Liver (tissue), 9 donors: Measurements from ENCODE around the gene SRGAP3. TPM values are rescaled to one million over a fixed set of nuclear protein-coding genes. Genes with fewer than 3 reads are reported as not detected.

Experiments used
- DNase-seq: peaks from one replicate; pipeline ENCODE4 v3.0.0-alpha.2; 2017; ENCODE audit warnings: low spot score
- H3K27ac ChIP-seq, 2 donors: one replicate each; pipeline ENCODE4 v1.7.0; 2013; ENCODE audit warnings: inconsistent platforms in 2 of 2, low read length in 2 of 2, control low read depth in 1 of 2, low read depth in 1 of 2, mild to moderate bottlenecking in 1 of 2
- H3K27me3 ChIP-seq, 4 donors: one replicate each; pipeline versions ENCODE4 v1.6.1 to v1.7.0; 2013; ENCODE audit warnings: low read length in 3 of 4, inconsistent platforms in 1 of 4, mild to moderate bottlenecking in 1 of 4, moderate library complexity in 1 of 4; ENCODE audit not compliant: control insufficient read depth in 4 of 4, insufficient read depth in 4 of 4
- H3K36me3 ChIP-seq, 4 donors: one replicate each; pipeline versions ENCODE4 v1.6.1 to v1.7.0; 2013; ENCODE audit warnings: low read length in 3 of 4, mild to moderate bottlenecking in 3 of 4, low read depth in 1 of 4, moderate library complexity in 1 of 4; ENCODE audit not compliant: control insufficient read depth in 4 of 4, insufficient read depth in 3 of 4
- H3K4me1 ChIP-seq, 4 donors: one replicate each; pipeline versions ENCODE4 v1.6.1 to v1.7.0; 2013; ENCODE audit warnings: low read length in 3 of 4, mild to moderate bottlenecking in 3 of 4, moderate library complexity in 1 of 4; ENCODE audit not compliant: control insufficient read depth in 4 of 4, insufficient read depth in 4 of 4
- H3K4me3 ChIP-seq, 3 donors: one replicate each; pipeline versions ENCODE4 v1.6.1 to v1.7.0; 2013; ENCODE audit warnings: low read length in 3 of 3, control low read depth in 1 of 3, low read depth in 1 of 3, mild to moderate bottlenecking in 1 of 3
- H3K9ac ChIP-seq, 2 donors: one replicate each; pipeline ENCODE4 v1.7.0; 2013; ENCODE audit warnings: low read length in 2 of 2, mild to moderate bottlenecking in 2 of 2, moderate library complexity in 2 of 2, control low read depth in 1 of 2, low read depth in 1 of 2
- H3K9me3 ChIP-seq, 4 donors: one replicate each; pipeline versions ENCODE4 v1.6.1 to v1.7.0; 2013; ENCODE audit warnings: low read length in 3 of 4; ENCODE audit not compliant: control insufficient read depth in 4 of 4
- ATF3 ChIP-seq: IDR thresholded peaks from 2 replicates; pipeline ENCODE4 v1.6.1; 2016; ENCODE audit warnings: antibody characterized with exemption
- CTCF ChIP-seq: fragments of 150-350 bp; IDR thresholded peaks from 2 replicates; pipeline ENCODE4 v1.5.1; 2017; ENCODE audit warnings: improper control_type of control experiment, low read depth, low read length; ENCODE audit not compliant: missing input control
- EGR1 ChIP-seq, 2 donors: IDR thresholded peaks; 2 replicates each; pipeline ENCODE4 v1.6.1; 2016 to 2018; ENCODE audit warnings: antibody characterized with exemption in 2 of 2, low read depth in 2 of 2
- FOXA1 ChIP-seq: IDR thresholded peaks from 2 replicates; pipeline ENCODE4 v1.6.1; 2016; ENCODE audit warnings: antibody characterized with exemption
- GABPA ChIP-seq, 2 donors: IDR thresholded peaks in 1 of 2; conservative IDR thresholded peaks in 1 of 2; 2 replicates each; pipeline ENCODE4 v1.6.1; 2016; ENCODE audit warnings: antibody characterized with exemption in 2 of 2, mild to moderate bottlenecking in 1 of 2, moderate library complexity in 1 of 2
- HNF4A ChIP-seq, 2 donors: conservative IDR thresholded peaks; 2 replicates each; pipeline ENCODE4 v1.6.1; 2016; ENCODE audit warnings: antibody characterized with exemption in 2 of 2, mild to moderate bottlenecking in 2 of 2
- HNF4G ChIP-seq: IDR thresholded peaks from 2 replicates; pipeline ENCODE4 v1.6.1; 2016; ENCODE audit warnings: antibody characterized with exemption
- MAX ChIP-seq: IDR thresholded peaks from 2 replicates; pipeline ENCODE4 v1.6.1; 2016; ENCODE audit warnings: antibody characterized with exemption
- NR2F2 ChIP-seq: IDR thresholded peaks from 2 replicates; pipeline ENCODE4 v1.6.1; 2016; ENCODE audit warnings: antibody characterized with exemption
- RAD21 ChIP-seq, 2 donors: IDR thresholded peaks; 2 replicates each; pipeline ENCODE4 v1.6.1; 2016; ENCODE audit warnings: antibody characterized with exemption in 2 of 2, mild to moderate bottlenecking in 2 of 2
- REST ChIP-seq: IDR thresholded peaks from 2 replicates; pipeline ENCODE4 v1.6.1; 2016; ENCODE audit warnings: antibody characterized with exemption, mild to moderate bottlenecking
- SP1 ChIP-seq: IDR thresholded peaks from 2 replicates; pipeline ENCODE4 v1.6.1; 2018; ENCODE audit warnings: antibody characterized with exemption, mild to moderate bottlenecking
- TAF1 ChIP-seq: conservative IDR thresholded peaks from 2 replicates; pipeline ENCODE4 v1.6.1; 2016; ENCODE audit warnings: antibody characterized with exemption, mild to moderate bottlenecking
- ZBTB33 ChIP-seq: IDR thresholded peaks from 2 replicates; pipeline ENCODE4 v1.6.1; 2016; ENCODE audit warnings: antibody characterized with exemption
- WGBS: extraction: QIAGEN DNeasy Blood & Tissue Kit; methylation state at CpG from one replicate; pipeline ENCODE4 v1.1.7; 2013; 5-methylcytosine and 5-hydroxymethylcytosine counted together
- polyA plus RNA-seq, 2 donors: library from polyadenylated mRNA; stranded (reverse) in 1 of 2; unstranded in 1 of 2; fragments of 200-250 nt in 1 of 2; fragments of >200 nt in 1 of 2; fragmentation: Nextera tagmentation in 1 of 2; extraction: Ambion mirVana in 1 of 2; gene quantifications; one replicate each; pipeline versions ENCODE4 v1.2.1 to v1.2.3, GENCODE V29; 2013 to 2015
- total RNA-seq, 2 donors: library from RNA; depleted of rRNA; stranded (reverse); fragments of >200 nt; gene quantifications; one replicate each; pipeline ENCODE4 v1.2.3, GENCODE V29; 2014
- donor health status: healthy.
- donor health status: healthy.
- donor health status: healthy.
- donor health status: healthy.
- donor health status: healthy.

SRGAP3 gene
- total and polyA plus RNA-seq, 4 donors = 0.61 to 4.2 (median 1.6) TPM

- WGBS = 90% methylated on average over 2 of the region's 2 CpGs
- Histone ChIP-seq H3K9ac (no peak overlapping the region), H3K9me3 (no peaks in the 10 kb centered on the region), H3K27me3 (no peaks in the 10 kb centered on the region), H3K4me1 (no peaks in the 10 kb centered on the region), H3K36me3 (no peaks in the 10 kb centered on the region), H3K27ac (no peak overlapping the region), H3K4me3 (no peak overlapping the region)
- no peak for TF ChIP-seq ZBTB33
- no peak for TF ChIP-seq HNF4G
- TF ChIP-seq FOXA1 = no peak
- no peak for TF ChIP-seq SP1
- no peak for TF ChIP-seq GABPA (IDR thresholded peaks at IDR 0.05 in 1 of 2, conservative IDR thresholded peaks at IDR 0.05 in 1 of 2)
- no peak for TF ChIP-seq TAF1
- no peak for TF ChIP-seq EGR1 (IDR thresholded peaks at IDR 0.05; ENCODE audit: low read depth in 2 of 2)
- TF ChIP-seq RAD21 (IDR thresholded peaks at IDR 0.05) = no peak
- TF ChIP-seq REST = no peak
- no peak for TF ChIP-seq NR2F2
- TF ChIP-seq CTCF = no peak
- no peak for DNase-seq
Measured at GRCh38 chr3:9211155-9211950, 38.1 kb downstream of the SRGAP3 start.

GRCh38 chr3:9209777-9210176 is 39.7 kb downstream of the SRGAP3 start:
- H3K9me3 ChIP-seq = no peaks in the 10 kb centered on the region

More at GRCh38 chr3:9209777-9210176, 39.7 kb downstream of the SRGAP3 start:
- H3K27me3 ChIP-seq = no peaks in the 10 kb centered on the region
- no peak overlapping the region for H3K27ac ChIP-seq
- no peaks in the 10 kb centered on the region for H3K4me1 ChIP-seq
- no peaks in the 10 kb centered on the region for H3K36me3 ChIP-seq
- no peak overlapping the region for H3K4me3 ChIP-seq
- WGBS = 90% methylated on average over 3 of the region's 3 CpGs
- no peak overlapping the region for H3K9ac ChIP-seq
- TF ChIP-seq HNF4A (conservative IDR thresholded peaks at IDR 0.05) (no peak), REST (no peak), ATF3 (no peak), CTCF (no peak), MAX (no peak)
- no peak for DNase-seq
